GM21737 (cell line): ENCODE data around the gene TBC1D4.
"Not testable (repeated sequence)": the region's sequence is repeated elsewhere in the genome, so short reads cannot be mapped to it uniquely, and the experiment has no call there.

Experiments
- ATAC-seq: cut with Tn5 transposase; IDR thresholded peaks from one replicate; pipeline ENCODE4 v1.9.1; 2021; ENCODE audit warnings: mild to moderate bottlenecking, moderate library complexity; ENCODE audit not compliant: unreplicated experiment

TBC1D4 gene

GRCh38 chr13:75329097-75329496 lies 152.9 kb downstream of the TBC1D4 start:
- no peak for ATAC-seq

GRCh38 chr13:75327135-75327510 lies 154.8 kb downstream of the TBC1D4 start:
- peak; percentile 19 for ATAC-seq

- peak; percentile 95 for ATAC-seq
Observed at GRCh38 chr13:75326173-75327134, 155.5 kb downstream of the TBC1D4 start.

- no peak for ATAC-seq
Observed at GRCh38 chr13:75325711-75326110, 156.3 kb downstream of the TBC1D4 start.

GRCh38 chr13:75324413-75324940 lies 157.5 kb downstream of the TBC1D4 start:
- no peak for ATAC-seq

DNA sequence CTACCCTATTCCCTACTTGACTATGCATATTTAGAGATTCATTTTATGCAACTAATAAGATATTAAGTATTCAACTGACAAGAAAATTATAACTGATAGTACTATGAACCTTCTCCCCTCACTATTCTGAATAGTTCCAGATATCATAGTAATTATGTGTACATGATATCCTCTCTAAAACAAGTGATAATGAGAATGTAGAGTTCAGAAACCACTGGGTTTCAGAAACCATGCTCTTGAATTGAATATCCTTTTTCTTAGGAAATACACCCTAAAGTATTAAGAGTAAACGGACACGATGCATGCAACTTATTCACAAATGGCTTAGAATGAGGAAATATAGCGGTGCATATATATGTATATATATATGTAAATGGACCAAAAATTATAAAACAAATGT lies 160.9 kb downstream of the TBC1D4 start:
- ATAC-seq, result no peak

DNA sequence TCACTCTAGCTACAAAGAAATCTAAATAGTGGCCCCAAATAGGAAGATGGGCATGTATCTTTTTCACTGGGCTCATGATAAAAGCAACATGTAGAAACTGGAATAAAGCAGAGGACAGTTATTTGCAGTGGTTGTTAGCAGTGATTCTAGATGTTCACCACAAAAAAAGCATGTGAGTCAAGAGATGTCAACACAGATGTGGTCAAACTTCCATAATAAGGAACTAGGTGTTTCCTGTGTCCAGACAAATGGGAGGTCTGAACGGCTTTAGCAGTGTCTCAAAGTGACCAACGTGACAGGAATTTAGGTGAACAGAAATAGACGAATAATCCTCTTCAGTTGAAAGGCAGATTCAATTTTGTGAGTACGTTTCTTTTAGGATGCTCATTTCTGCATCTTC lies 162.7 kb downstream of the TBC1D4 start:
- no peak for ATAC-seq

DNA sequence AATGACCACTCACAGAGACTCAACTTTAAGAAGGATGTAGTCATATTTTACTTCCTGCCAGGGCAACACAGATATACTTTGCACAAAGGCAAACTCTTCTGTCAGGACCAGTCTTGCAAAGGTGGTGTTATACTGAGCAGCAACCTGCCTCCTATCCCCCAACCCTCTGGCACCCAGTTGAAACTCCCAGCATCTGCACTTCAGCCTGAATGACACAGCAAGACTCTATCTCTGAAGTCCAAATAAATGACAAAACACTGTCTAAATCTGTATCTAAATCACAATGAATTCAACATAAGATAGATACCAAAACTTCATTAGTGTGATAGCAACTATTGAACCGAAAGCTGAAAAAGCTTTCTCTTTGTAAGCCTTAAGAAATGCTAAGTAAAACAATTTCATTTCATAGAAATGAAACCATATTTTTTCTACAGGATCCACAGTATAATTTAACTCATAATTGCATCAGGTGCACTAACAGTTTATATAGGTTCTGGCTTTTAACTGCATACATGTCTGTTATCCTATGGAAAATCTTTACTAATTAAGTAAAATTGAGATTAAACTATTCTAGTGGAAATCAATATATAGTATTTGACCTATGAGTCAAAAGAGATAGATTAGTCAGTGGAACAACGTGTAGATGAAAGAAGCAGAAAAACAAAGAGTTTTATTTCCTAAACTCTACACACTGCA lies 163.7 kb downstream of the TBC1D4 start:
- no peak for ATAC-seq

DNA sequence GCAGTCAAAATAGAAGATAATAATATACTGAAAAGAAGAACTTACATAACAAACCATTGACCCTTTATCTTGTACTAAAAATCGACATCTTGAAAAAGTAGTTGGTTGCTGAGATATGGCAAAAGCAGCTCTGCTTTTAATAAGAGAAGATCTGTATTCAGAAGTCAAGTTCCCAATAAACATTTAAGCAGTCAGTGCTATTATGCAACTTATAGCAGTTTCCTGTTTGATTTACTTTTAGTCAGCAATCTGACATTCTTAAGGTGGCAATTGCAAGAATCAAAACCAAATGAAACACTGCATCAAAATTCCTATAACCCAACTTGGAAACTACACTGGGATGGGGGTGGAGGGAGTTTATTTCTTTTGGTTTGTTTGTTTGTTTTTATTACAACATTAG lies 165.5 kb downstream of the TBC1D4 start:
- no peak for ATAC-seq

DNA sequence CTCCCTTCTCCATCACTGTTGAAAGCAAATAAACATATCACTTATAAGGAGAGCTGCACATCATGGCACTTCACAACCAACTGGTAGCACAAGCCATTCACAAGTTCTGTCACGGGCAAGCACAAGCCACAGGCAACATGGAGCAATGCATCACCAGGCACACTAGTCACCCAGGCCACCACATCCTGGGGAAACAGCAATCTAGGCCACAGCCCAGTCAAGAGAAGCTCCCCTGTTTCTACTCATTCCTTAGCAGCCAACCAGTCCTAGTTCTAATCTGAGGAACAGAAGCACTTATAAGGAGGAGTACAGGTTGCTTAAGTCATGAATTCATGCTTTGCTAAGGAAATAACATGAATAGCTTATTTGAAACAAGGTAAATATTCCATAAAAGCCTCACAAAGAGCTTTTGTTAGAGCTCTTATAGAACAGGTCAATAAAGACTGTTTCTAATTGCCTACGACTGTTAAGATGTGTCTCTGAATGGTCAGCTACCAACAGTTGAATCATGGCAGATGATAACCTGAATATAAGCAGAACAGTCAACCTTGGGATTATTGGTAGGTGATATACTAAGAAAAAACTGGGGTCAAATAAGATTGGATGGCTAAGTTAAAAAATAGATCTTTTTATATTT lies 169.0 kb downstream of the TBC1D4 start:
- ATAC-seq, result no peak

DNA sequence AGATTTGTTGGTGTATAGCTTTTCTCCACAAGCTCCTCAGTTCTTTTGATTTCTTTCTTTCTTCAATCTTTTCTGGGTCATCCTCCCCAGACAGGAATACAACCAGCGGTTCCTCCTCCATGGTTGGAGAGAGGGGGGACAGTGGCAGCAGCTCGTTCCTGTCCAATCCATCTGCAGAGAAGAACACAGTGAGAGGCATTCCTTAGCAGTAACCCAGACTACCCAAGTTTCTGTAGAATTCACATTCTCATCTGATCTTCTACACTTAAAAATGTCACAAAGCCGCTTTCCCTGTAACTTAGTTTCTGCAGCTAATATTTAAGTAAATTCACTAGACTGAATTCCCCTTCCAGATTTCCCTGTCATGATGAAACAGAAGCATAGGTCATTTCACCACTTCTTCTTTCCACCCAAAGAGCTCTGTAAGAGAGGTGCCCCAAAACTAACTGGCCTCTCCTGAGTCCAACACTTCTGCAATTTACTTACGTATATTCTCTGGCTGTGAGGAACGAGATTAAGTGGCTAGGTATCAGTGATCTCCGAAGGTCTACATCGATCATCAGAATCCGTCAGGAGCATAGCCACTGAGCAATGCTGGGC lies 171.9 kb downstream of the TBC1D4 start:
- no peak for ATAC-seq

DNA sequence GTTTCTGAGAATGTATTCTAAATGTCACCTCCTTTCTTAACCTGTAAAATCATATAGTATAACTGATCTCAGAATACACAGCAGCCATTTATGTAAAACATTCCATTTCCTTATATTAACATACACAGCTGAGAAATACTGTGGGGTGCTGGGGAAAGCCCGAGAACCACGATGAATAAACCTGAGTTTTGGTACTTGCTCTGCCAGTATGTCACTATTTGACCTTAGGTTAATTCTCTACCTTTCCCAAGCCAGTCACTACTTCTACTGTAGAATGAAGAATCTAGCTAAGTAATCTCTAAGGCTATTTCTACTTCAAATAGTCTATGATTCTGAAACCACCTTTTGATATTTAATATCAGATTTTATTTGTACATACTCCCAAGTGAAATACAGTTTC lies 173.7 kb downstream of the TBC1D4 start:
- ATAC-seq, result no peak

DNA sequence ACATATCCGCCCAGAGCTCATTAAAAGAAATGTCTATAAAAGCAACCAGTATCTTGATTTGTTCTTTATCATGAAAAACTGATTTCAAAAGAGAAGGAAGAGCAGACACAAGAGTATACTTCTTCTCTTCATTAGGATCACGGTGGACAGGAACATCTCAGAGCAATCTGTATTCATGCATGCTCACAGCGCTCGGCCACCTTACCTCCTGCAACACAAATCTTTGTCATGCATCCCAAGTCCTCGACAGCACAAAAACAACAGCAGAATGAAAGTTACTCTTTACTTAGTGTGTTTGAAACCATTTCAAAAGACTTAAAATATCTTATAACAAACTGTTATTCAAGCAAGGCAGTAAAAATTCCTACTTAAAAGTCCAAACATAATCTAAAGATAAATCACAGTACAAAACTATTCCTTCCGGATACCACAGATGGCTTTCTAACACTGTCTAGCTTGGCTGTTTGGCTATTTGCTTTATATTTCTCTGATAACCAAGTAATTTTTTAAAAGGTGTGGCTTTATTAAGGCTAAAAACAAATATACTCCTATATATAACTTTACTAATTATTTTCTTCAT lies 174.5 kb downstream of the TBC1D4 start:
- ATAC-seq, result no peak

DNA sequence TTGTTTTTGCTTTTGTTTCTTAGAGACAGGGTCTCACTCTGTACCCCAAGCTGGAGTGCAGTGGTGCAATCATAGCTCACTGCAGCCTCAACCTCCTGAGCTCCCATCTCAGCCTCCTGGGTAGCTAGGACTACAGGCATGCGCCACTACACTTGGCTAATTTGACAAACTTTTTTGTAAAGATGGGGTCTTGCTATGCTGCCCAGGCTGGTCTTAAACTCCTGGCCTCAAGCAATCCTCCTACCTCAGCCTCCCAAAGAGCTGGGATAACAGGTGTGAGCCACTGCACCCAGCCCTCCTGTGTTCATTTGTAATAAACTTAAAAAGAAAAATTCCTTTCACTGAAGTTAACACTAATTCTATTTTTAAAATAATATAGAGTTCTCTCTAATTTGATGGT lies 175.0 kb downstream of the TBC1D4 start:
- ATAC-seq, result not testable (repeated sequence)

GRCh38 chr13:75305059-75305458 lies 176.9 kb downstream of the TBC1D4 start:
- no peak for ATAC-seq

DNA sequence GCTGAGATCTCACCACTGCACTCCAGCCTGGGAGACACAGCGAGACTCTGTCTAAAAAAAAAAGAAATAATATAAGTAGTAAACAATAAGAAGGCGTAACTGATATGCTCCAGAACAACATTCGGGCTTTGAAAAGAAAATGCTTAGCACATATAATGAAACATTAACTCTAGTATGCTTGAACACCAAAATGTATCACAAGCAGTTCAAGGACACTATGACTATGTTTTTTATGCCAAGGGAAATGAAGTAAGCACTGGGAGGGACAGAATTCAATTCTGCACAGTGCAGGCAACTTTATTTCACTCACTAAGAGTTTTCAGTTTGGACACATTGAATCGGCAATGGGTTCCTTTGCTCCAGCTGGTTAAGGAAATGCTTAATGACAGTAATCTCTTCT lies 178.7 kb downstream of the TBC1D4 start:
- ATAC-seq, result no peak

DNA sequence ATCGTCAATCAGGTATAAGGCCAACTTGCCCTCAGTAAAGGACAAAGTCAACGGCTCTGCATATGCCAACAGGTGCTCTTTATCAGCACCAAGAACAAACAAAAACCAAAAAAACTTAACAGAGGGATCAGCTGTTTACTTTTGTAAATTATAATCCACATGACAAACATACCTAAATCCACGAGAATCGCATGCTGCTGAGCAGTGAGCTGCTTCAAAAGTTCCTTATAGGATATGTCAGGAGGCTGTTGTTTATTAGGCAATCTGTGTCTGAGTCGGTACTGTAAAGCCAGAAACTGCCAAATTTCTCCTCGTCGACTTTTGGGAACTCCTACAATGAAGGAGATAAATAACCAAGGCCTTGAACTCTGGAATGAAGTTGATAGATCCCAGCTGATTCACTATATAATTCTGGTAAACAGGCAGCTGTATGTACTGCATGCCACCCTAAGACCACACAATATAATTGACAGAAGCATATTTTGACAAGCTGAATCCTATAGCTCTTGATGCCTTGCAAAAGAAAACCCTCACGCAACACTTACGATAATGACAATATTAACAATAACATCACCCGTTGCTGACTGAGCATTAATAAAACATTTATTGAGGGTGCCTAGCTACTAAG lies 179.8 kb downstream of the TBC1D4 start:
- ATAC-seq, result no peak

DNA sequence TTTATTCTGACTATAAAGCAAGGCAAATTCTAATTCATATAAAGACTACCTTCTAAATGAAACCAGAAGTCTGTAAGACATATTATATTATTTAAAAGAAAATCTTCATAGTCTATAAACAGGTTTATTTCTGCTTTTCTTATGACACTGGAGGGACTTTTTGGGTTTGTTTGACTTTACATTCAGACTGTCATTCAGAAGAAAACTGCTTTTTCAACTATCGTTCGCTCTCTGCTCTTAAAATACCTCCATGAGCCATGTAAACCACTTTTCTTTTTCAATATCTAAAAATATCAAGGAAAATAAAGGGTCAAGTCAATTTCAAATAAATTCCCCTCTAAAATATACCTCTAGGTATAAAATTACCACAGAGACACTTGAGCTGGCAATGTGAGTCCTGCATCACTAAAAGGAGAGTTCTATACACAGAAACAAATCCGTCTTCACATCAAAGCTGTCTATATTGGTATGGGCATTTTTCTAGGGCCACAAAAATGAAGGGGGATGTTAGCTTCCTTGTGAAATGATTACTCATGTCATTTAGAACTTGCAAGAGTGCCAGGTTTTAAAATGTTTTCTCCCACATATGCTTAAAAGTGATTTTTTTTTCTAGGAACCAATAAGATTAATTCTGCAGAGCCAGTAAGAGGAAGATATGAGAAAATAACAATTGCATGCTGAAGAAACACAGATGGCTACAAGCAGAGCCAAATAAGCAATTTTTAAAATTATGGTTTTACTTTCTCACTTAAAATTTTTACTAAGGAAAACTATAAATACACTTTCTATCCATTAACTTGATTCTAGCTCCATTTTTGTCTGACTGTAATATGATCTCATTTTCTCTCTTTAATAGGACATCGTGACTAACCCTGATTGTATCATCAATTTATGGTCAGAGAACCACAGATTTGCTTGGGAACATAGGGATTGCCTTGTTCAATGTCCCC lies 181.8 kb downstream of the TBC1D4 start:
- peak; percentile 62 for ATAC-seq

GRCh38 chr13:75299246-75299645 lies 182.7 kb downstream of the TBC1D4 start:
- no peak for ATAC-seq
